Raji (cell line): Measurements from ENCODE around the gene RHNO1.

ENCODE experiments used
- POLR2A ChIP-seq: IDR thresholded peaks from 2 replicates; pipeline ENCODE4 v1.6.1; 2011; ENCODE audit warnings: low read depth, low read length, control low read depth; ENCODE audit not compliant: insufficient read depth

The RHNO1 gene, protein sequence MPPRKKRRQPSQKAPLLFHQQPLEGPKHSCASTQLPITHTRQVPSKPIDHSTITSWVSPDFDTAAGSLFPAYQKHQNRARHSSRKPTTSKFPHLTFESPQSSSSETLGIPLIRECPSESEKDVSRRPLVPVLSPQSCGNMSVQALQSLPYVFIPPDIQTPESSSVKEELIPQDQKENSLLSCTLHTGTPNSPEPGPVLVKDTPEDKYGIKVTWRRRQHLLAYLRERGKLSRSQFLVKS

GRCh38 chr12:2877047-2877952 is at the start of gene RHNO1, which contains the start of gene FOXM1:
TSS of gene RHNO1 (plus strand) at chr12:2877223. CDS start at chr12:2885367, 8,144 bp downstream.
TSS of gene FOXM1 (minus strand) at chr12:2877174. CDS start at chr12:2874478, 2,696 bp downstream.
- TF ChIP-seq POLR2A: peak; percentile 81

DNA sequence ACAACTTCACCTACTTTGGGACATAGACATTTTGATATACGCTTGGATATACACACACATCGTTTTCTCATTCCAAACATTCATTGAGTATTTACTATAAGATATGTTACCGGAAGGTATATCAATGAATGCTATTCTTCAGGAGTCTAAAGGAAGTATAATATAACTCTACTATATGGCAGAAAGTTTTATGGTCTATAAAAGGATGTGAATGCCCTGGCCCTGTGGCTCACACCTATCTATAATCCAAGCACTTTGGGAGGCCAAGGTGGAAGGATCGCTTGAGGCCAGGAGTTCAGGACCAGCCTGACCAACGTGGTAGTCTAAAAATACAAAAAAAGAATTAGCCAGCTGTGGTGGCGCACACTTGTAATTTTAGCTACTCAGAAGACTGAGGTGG is 47.7 kb upstream of the RHNO1 start:
- no peak for TF ChIP-seq POLR2A

GRCh38 chr12:2832550-2833127 is 44.4 kb upstream of the RHNO1 start:
- TF ChIP-seq POLR2A: no peak

GRCh38 chr12:2833327-2833726 is 43.7 kb upstream of the RHNO1 start:
- no peak for TF ChIP-seq POLR2A

- TF ChIP-seq POLR2A: no peak
Measured at GRCh38 chr12:2833810-2834209, 43.2 kb upstream of the RHNO1 start.

- TF ChIP-seq POLR2A: no peak
Measured at GRCh38 chr12:2834581-2835491, 42.2 kb upstream of the RHNO1 start, which contains the start of gene NRIP2. TSS of gene NRIP2 (minus strand) at chr12:2835035. CDS start at chr12:2834983, 52 bp downstream.

DNA sequence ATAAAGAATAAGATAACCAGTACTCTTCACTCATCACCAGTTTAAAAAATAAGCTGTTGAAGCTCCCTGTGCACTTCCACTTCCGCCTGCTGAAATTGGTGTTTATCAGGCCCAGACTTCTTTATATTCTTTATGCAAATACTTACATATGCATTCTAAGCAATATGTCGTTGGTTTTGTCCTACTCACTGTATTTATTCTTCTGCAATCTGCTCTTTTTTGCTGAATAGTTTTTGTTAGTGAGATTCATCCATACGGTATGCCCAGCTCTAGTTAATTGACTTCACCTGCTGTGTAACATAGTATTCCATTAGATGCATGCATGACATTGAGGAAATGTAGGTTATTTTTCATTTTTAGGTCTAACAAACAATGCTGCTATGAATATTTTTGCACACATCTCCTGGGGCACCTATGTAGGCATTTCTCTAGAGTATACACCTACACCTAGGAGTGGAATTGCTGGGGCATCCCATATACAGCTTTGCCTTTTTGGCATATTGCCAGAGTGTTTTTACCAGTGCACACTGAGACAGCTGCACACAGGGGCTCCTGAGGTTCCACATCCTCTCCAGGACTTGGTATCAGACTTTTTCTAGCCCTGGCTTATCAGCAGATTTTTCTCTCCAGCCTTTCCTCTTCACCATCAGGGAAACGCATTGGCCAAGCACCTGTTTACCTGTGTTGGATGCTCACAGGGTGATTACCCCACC is 41.2 kb upstream of the RHNO1 start:
- no peak for TF ChIP-seq POLR2A

- no peak for TF ChIP-seq POLR2A
Measured at GRCh38 chr12:2836574-2836973, 40.4 kb upstream of the RHNO1 start.

DNA sequence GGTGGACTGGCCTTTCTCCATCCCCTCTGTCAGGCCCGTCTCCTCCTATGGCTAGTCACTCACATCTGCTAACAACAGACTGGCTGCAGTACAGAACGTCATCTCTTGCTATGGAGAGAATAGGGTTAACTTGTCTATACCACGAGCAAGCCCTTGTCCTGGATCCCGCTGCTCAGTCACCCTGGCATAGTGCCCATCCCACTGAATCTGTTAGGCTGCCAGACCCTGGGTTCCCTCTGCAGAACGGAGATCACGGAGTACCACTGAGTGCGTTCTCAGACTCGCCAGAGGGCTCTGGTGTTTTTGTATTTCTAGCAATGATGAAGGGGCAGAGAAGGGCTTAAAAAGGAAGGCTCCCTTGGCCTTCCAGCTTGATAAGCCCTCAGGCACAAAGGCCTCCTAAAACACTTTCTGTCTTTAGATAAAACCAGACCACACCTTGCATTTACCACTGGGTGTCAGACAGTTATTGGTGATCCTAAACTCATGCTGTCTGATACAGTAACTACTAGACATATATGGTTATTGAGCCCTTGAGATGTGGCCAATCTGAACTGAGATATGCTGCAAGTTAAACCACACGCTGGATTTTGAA is 35.9 kb upstream of the RHNO1 start:
- TF ChIP-seq POLR2A: no peak

DNA sequence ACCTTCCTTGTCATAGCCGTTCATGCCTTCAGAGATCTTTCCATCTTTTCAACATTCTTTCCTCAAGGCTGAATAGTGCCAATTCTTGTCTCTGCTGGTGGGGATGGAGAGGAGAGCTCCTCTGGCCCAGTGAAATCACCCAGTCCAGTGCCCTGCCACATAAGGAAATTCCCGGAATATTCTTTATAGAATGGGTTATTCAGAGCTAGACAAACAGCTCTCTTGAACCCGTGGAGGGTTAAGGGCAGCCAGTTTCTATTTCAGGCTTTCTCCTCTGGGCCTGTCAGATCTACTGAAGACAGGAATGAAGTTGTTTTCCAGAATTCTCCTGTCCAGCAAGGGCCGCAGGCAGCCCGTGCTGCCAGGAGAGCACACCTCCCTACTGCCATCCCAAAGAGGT is 34.1 kb upstream of the RHNO1 start:
- no peak for TF ChIP-seq POLR2A

DNA sequence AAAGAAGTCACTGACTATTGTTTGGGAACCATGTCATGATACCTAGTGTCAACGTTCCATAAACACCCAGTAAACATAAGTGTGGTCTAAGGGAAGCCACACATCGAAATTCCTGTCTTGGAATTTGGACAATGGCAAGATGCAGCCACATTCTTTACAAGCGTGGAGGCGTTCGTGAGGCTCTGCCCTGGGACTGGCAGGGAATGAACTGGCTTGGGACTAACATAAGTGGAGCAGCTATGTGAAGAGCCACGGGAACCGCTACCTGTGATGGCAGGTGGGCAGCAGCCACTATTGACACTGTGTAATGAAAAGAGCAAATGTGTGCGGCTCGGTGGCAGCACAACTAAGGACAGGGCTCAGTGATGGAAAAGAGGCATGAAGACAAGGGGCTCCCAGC is 32.2 kb upstream of the RHNO1 start:
- TF ChIP-seq POLR2A: no peak

DNA sequence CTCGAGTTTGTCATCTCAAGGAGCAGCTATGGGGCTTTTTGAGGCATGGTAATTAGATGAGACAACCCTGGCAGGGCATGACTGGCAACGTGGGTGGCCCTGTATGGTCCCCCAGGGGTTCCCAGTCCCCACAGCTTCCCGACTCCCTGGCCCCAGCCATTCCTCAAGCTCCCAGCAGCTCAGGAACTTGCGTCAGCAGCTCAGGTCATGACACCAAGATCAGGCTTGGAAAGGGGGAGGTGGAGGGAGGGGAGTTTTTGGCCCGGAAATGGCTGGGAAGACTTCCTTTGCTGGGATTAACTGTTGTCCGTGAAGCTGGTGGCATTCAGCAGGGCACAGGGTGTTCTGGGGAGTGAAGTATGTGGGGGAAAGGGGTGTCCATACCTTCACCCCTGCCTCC is 31.7 kb upstream of the RHNO1 start:
- TF ChIP-seq POLR2A: no peak

GRCh38 chr12:2851931-2852330 is 25.1 kb upstream of the RHNO1 start:
- TF ChIP-seq POLR2A: no peak

- no peak for TF ChIP-seq POLR2A
Measured at GRCh38 chr12:2853626-2854025, 23.4 kb upstream of the RHNO1 start.
